ENCODE results near the gene GRID1. TPM values are rescaled to one million over a fixed set of nuclear protein-coding genes. Genes with fewer than 3 reads are reported as not detected.

Gene GRID1
- total RNA-seq, 1 experiment from 2014 or later, result 0.37 TPM

DNA sequence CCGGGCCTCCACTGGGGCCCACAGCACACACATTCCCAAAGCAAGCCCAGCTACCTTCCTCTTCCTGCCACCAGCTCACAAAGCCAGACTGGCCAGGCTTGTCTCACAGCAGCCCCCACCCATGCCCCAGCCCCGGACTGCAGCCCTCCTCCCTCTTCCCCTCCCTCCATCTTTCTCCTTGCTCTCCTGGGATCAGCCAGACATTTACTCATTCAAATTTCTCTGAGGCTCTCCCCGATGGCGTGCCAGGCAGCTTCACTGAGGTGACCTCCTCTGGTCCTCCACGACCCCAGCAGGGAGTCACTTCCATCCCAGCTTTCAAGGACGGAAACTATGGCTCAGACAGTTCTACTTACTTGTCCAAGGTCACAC is 187.5 kb downstream of the GRID1 start (continued):
- TF ChIP-seq, protein P1, sequence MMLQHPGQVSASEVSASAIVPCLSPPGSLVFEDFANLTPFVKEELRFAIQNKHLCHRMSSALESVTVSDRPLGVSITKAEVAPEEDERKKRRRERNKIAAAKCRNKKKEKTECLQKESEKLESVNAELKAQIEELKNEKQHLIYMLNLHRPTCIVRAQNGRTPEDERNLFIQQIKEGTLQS (CRISPR knock-in tag; conservative IDR thresholded peaks at IDR 0.05), result no peak
- no peak for TF ChIP-seq ZBTB21 (CRISPR knock-in tag; IDR thresholded peaks at IDR 0.05; ENCODE audit: borderline replicate concordance)
- TF ChIP-seq TCF7 (CRISPR knock-in tag; IDR thresholded peaks at IDR 0.05; ENCODE audit: low read depth), result no peak
- no peak for TF ChIP-seq ZNF416 (CRISPR knock-in tag; IDR thresholded peaks at IDR 0.05)
- no peak for TF ChIP-seq ZNF138 (CRISPR knock-in tag; conservative IDR thresholded peaks at IDR 0.05)
- TF ChIP-seq EMX1 (CRISPR knock-in tag; IDR thresholded peaks at IDR 0.05), result no peak
- TF ChIP-seq, protein P2, sequence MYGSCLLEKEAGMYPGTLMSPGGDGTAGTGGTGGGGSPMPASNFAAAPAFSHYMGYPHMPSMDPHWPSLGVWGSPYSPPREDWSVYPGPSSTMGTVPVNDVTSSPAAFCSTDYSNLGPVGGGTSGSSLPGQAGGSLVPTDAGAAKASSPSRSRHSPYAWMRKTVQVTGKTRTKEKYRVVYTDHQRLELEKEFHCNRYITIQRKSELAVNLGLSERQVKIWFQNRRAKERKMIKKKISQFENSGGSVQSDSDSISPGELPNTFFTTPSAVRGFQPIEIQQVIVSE (CRISPR knock-in tag; IDR thresholded peaks at IDR 0.05; ENCODE audit: borderline replicate concordance), result no peak
- TF ChIP-seq, protein P3, sequence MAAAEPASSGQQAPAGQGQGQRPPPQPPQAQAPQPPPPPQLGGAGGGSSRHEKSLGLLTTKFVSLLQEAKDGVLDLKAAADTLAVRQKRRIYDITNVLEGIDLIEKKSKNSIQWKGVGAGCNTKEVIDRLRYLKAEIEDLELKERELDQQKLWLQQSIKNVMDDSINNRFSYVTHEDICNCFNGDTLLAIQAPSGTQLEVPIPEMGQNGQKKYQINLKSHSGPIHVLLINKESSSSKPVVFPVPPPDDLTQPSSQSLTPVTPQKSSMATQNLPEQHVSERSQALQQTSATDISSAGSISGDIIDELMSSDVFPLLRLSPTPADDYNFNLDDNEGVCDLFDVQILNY (CRISPR knock-in tag; IDR thresholded peaks at IDR 0.05), result no peak
- TF ChIP-seq SOX15 (CRISPR knock-in tag; IDR thresholded peaks at IDR 0.05), result no peak
- no peak for TF ChIP-seq NFATC4 (CRISPR knock-in tag; IDR thresholded peaks at IDR 0.05)
- no peak for TF ChIP-seq SMAD4 (CRISPR knock-in tag; IDR thresholded peaks at IDR 0.05)

DNA sequence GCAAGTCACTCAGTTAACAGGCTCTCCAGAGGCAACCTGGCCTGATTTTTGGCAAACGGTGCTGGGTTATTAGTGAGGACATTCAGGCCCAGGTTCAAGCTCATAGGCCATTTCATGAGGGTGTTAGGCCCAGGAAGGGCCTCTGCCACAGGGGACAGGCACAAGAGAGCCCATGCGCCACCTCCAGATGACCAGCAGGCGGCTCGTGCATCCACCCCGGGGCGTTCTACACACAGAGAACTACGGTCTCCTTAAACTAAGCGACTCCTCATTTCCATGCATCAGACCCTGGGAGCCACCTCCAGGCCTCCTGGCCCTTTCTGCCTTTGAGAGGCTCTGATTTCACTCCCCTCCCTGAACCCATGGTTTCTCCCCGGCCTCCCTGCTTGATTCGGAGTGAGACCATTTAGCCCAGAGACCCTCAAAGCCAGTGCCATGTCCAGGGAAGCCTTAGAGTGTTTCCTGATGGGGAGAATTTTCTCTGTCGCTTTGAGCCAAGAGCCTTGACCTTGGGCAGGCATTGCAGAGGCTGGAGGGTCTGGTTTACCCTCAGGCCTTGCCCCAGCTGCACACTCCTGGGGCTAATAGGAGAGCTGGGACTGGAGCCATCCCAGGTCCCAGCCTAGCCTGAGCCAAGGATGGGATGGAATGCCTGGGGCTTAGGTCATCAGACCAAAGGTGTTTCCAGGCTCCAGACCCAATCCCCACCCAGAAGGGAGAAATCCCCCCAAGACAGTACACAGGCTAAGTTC is 188.0 kb downstream of the GRID1 start:
- ChIA-PET POLR2A (no interaction called here), CTCF (interaction anchor here (0.5 to 2.2 kb wide), 28 partner anchors 11 to 253 kb away, joined by 3 to 14 read pairs (median 4); no protein-coding TSS in a partner anchor)
- ATAC-seq, result peak; percentile 99
- H3K4me3 Mint-ChIP-seq, result no peak overlapping the region
- H3K36me3 Mint-ChIP-seq, result no peaks in the 10 kb centered on the region
- no peak overlapping the region for H3K27ac Mint-ChIP-seq
- H3K9me3 Mint-ChIP-seq, result no peaks in the 10 kb centered on the region
- peak; percentile 82 for DNase-seq (ENCODE audit: low spot score)
- TF ChIP-seq, protein P4, sequence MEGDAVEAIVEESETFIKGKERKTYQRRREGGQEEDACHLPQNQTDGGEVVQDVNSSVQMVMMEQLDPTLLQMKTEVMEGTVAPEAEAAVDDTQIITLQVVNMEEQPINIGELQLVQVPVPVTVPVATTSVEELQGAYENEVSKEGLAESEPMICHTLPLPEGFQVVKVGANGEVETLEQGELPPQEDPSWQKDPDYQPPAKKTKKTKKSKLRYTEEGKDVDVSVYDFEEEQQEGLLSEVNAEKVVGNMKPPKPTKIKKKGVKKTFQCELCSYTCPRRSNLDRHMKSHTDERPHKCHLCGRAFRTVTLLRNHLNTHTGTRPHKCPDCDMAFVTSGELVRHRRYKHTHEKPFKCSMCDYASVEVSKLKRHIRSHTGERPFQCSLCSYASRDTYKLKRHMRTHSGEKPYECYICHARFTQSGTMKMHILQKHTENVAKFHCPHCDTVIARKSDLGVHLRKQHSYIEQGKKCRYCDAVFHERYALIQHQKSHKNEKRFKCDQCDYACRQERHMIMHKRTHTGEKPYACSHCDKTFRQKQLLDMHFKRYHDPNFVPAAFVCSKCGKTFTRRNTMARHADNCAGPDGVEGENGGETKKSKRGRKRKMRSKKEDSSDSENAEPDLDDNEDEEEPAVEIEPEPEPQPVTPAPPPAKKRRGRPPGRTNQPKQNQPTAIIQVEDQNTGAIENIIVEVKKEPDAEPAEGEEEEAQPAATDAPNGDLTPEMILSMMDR (IDR thresholded peaks at IDR 0.05), result peak; percentile 64
- TF ChIP-seq KAT7 (CRISPR knock-in tag; IDR thresholded peaks at IDR 0.05; ENCODE audit: borderline replicate concordance), result no peak
- no peaks in the 10 kb centered on the region for H3K27me3 Mint-ChIP-seq (ENCODE audit: low read depth)
- H3K4me1 Mint-ChIP-seq, result no peaks in the 10 kb centered on the region

DNA sequence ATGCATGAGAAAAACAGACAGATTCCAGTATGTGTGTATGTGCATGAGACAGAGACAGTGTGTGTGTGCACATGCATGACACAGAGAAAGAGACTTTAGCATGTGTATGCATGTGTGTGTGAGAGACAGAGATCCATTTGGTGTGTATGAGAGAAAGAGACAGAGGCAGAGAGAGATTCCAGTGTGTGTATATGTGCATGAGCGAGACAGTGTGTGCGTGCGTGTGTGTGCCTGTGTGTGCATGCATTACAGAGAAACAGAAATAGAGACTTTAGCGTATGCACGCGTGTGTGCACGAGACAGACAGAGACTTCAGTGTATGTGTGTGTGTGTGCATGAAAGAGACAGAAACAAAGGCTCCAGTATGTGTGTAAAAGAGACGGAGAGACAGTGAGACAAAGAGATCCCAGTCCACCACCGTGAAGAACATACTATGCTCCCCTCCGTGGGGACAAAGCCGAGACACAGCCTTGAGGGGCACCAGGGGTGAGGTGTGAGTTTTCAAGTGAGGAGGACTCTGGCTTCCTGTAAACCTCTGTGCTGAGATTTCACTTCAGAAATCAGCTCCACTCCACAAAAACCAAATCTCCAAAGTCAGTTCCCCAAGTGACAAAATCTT is 188.9 kb downstream of the GRID1 start:
- Mint-ChIP-seq H3K36me3 (no peaks in the 10 kb centered on the region), H3K27me3 (ENCODE audit: low read depth) (no peaks in the 10 kb centered on the region), H3K9me3 (no peaks in the 10 kb centered on the region), H3K27ac (no peak overlapping the region), H3K4me1 (no peaks in the 10 kb centered on the region), H3K4me3 (no peak overlapping the region)
- CTCF ChIA-PET, result interaction anchor here (0.5 to 2.2 kb wide), 29 partner anchors 9 to 252 kb away, joined by 3 to 14 read pairs (median 3); no protein-coding TSS in a partner anchor
- DNase-seq (ENCODE audit: low spot score) (no peak), ATAC-seq (no peak)
- POLR2A ChIA-PET, result no interaction called here
- TF ChIP-seq TP53 (CRISPR knock-in tag; IDR thresholded peaks at IDR 0.05), result no peak
- TF ChIP-seq, protein P5, sequence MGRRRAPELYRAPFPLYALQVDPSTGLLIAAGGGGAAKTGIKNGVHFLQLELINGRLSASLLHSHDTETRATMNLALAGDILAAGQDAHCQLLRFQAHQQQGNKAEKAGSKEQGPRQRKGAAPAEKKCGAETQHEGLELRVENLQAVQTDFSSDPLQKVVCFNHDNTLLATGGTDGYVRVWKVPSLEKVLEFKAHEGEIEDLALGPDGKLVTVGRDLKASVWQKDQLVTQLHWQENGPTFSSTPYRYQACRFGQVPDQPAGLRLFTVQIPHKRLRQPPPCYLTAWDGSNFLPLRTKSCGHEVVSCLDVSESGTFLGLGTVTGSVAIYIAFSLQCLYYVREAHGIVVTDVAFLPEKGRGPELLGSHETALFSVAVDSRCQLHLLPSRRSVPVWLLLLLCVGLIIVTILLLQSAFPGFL (CRISPR knock-in tag; IDR thresholded peaks at IDR 0.05; ENCODE audit: borderline replicate concordance), result no peak
- no peak for TF ChIP-seq KAT7 (CRISPR knock-in tag; IDR thresholded peaks at IDR 0.05; ENCODE audit: borderline replicate concordance)
- TF ChIP-seq, protein P6, sequence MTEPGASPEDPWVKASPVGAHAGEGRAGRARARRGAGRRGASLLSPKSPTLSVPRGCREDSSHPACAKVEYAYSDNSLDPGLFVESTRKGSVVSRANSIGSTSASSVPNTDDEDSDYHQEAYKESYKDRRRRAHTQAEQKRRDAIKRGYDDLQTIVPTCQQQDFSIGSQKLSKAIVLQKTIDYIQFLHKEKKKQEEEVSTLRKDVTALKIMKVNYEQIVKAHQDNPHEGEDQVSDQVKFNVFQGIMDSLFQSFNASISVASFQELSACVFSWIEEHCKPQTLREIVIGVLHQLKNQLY (CRISPR knock-in tag; IDR thresholded peaks at IDR 0.05), result no peak
- TF ChIP-seq JAZF1 (CRISPR knock-in tag; IDR thresholded peaks at IDR 0.05), result no peak
- no peak for TF ChIP-seq SOX15 (CRISPR knock-in tag; IDR thresholded peaks at IDR 0.05)
- TF ChIP-seq NFE2L1 (CRISPR knock-in tag; IDR thresholded peaks at IDR 0.05), result no peak
- TF ChIP-seq, protein P4 (IDR thresholded peaks at IDR 0.05), result no peak
- no peak for TF ChIP-seq JUN (CRISPR knock-in tag; IDR thresholded peaks at IDR 0.05)
- no peak for TF ChIP-seq OVOL2 (CRISPR knock-in tag; IDR thresholded peaks at IDR 0.05; ENCODE audit: borderline replicate concordance)
- no peak for TF ChIP-seq ZNF317 (CRISPR knock-in tag; IDR thresholded peaks at IDR 0.05; ENCODE audit: borderline replicate concordance, low read depth)

Measured in WTC11 (cell line).